Ovary (tissue), 3 donors: ENCODE data around the gene YPEL1.

Experiments
- POLR2A ChIP-seq: fragments of 450-650 bp; IDR thresholded peaks from one replicate; pipeline ENCODE4 v1.6.1; 2017; ENCODE audit warnings: antibody characterized with exemption, mild to moderate bottlenecking, moderate library complexity
- TF ChIP-seq, protein P1 (sequence below), 3 donors: fragments of 450-650 bp in 2 of 3; fragments of 200-600 bp in 1 of 3; IDR thresholded peaks; one replicate each; pipeline versions ENCODE4 v1.5.1 to v1.8.0; 2016 to 2022; ENCODE audit warnings: antibody characterized with exemption in 3 of 3, mild to moderate bottlenecking in 1 of 3
- donor health status: DM: no; HTN: no; CAD: no.

DNA sequence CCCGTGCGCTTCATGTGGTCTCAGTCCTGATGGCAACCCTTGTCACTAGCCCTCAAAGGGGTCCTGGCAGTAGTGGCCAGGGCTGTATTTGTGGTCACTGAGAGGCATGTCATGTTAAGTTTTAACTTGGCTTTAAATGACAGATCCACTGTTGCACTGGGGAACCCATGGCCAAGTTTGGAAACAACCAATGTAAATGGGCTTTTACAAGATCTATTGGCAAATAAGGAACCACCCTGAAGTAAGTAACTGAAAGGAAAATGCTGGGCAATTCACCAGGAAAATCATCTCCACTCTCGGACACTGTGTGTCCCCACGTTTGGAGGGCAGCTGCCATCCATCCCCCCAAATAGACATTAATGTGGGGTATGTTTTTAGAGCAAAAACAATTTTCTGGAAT lies 8.4 kb downstream of the YPEL1 start:
- TF ChIP-seq, protein P1, sequence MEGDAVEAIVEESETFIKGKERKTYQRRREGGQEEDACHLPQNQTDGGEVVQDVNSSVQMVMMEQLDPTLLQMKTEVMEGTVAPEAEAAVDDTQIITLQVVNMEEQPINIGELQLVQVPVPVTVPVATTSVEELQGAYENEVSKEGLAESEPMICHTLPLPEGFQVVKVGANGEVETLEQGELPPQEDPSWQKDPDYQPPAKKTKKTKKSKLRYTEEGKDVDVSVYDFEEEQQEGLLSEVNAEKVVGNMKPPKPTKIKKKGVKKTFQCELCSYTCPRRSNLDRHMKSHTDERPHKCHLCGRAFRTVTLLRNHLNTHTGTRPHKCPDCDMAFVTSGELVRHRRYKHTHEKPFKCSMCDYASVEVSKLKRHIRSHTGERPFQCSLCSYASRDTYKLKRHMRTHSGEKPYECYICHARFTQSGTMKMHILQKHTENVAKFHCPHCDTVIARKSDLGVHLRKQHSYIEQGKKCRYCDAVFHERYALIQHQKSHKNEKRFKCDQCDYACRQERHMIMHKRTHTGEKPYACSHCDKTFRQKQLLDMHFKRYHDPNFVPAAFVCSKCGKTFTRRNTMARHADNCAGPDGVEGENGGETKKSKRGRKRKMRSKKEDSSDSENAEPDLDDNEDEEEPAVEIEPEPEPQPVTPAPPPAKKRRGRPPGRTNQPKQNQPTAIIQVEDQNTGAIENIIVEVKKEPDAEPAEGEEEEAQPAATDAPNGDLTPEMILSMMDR (IDR thresholded peaks at IDR 0.05), result no peak
- TF ChIP-seq POLR2A, result no peak
